ENCODE results near the gene MYOG. TPM values are rescaled to one million over a fixed set of nuclear protein-coding genes. Genes with fewer than 3 reads are reported as not detected.

MYOG gene
- total RNA-seq, 2 donors from 2014 or later: not detected

GRCh38 chr1:203049576-203050180, 36.1 kb downstream of the MYOG start:
- Mint-ChIP-seq H3K4me3 (no peak overlapping the region), H3K27ac (no peak overlapping the region), H3K9me3 (no peaks in the 10 kb centered on the region), H3K27me3 (ENCODE audit: low read depth) (no peaks in the 10 kb centered on the region), H3K4me1 (ENCODE audit: low read depth) (no peaks in the 10 kb centered on the region), H3K36me3 (ENCODE audit: insufficient read depth in 2 of 2) (no peaks in the 10 kb centered on the region)
- ATAC-seq (replicated peaks in 1 of 2) (no peak), DNase-seq (no peak)

GRCh38 chr1:203049077-203049476, 36.7 kb downstream of the MYOG start:
- ATAC-seq (replicated peaks in 1 of 2) (no peak), DNase-seq (no peak)
- no peaks in the 10 kb centered on the region for H3K9me3 Mint-ChIP-seq
- no peak overlapping the region for H3K4me3 Mint-ChIP-seq
- no peak overlapping the region for H3K27ac Mint-ChIP-seq
- H3K36me3 Mint-ChIP-seq (ENCODE audit: insufficient read depth in 2 of 2): no peaks in the 10 kb centered on the region
- H3K4me1 Mint-ChIP-seq (ENCODE audit: low read depth): no peaks in the 10 kb centered on the region
- H3K27me3 Mint-ChIP-seq (ENCODE audit: low read depth): no peaks in the 10 kb centered on the region

- H3K9me3 Mint-ChIP-seq: no peaks in the 10 kb centered on the region
- no peak for ATAC-seq (replicated peaks in 1 of 2)
- H3K36me3 Mint-ChIP-seq (ENCODE audit: insufficient read depth in 2 of 2): no peaks in the 10 kb centered on the region
These were observed 37.2 kb downstream of the MYOG start for GRCh38 chr1:203048555-203049051.

GRCh38 chr1:203048086-203048485, 37.7 kb downstream of the MYOG start:
- no peaks in the 10 kb centered on the region for H3K36me3 Mint-ChIP-seq (ENCODE audit: insufficient read depth in 2 of 2)

More at GRCh38 chr1:203048555-203049051, 37.2 kb downstream of the MYOG start:
- H3K27me3 Mint-ChIP-seq (ENCODE audit: low read depth): no peaks in the 10 kb centered on the region
- H3K4me3 Mint-ChIP-seq: no peak overlapping the region
- no peaks in the 10 kb centered on the region for H3K4me1 Mint-ChIP-seq (ENCODE audit: low read depth)
- no peak for DNase-seq
- H3K27ac Mint-ChIP-seq: no peak overlapping the region

GRCh38 chr1:203046984-203047630, 38.7 kb downstream of the MYOG start:
- no peak for ATAC-seq (replicated peaks in 1 of 2)
- Mint-ChIP-seq H3K27ac (no peak overlapping the region), H3K4me1 (ENCODE audit: low read depth) (no peaks in the 10 kb centered on the region), H3K9me3 (no peaks in the 10 kb centered on the region), H3K27me3 (ENCODE audit: low read depth) (no peaks in the 10 kb centered on the region), H3K4me3 (no peak overlapping the region), H3K36me3 (ENCODE audit: insufficient read depth in 2 of 2) (no peaks in the 10 kb centered on the region)
- no peak for DNase-seq

More at GRCh38 chr1:203048086-203048485, 37.7 kb downstream of the MYOG start:
- no peak overlapping the region for H3K27ac Mint-ChIP-seq
- H3K4me1 Mint-ChIP-seq (ENCODE audit: low read depth): no peaks in the 10 kb centered on the region
- DNase-seq: no peak
- ATAC-seq (replicated peaks in 1 of 2): no peak
- H3K27me3 Mint-ChIP-seq (ENCODE audit: low read depth): no peaks in the 10 kb centered on the region
- no peak overlapping the region for H3K4me3 Mint-ChIP-seq
- H3K9me3 Mint-ChIP-seq: no peaks in the 10 kb centered on the region

- DNase-seq (no peak), ATAC-seq (replicated peaks in 1 of 2) (no peak)
- no peaks in the 10 kb centered on the region for H3K36me3 Mint-ChIP-seq (ENCODE audit: insufficient read depth in 2 of 2)
- no peaks in the 10 kb centered on the region for H3K4me1 Mint-ChIP-seq (ENCODE audit: low read depth)
- H3K9me3 Mint-ChIP-seq: no peaks in the 10 kb centered on the region
- no peaks in the 10 kb centered on the region for H3K27me3 Mint-ChIP-seq (ENCODE audit: low read depth)
- no peak overlapping the region for H3K27ac Mint-ChIP-seq
- H3K4me3 Mint-ChIP-seq: no peak overlapping the region
These were observed 39.8 kb downstream of the MYOG start for GRCh38 chr1:203045821-203046594.

- no peaks in the 10 kb centered on the region for H3K9me3 Mint-ChIP-seq
- ATAC-seq (replicated peaks in 1 of 2): no peak
- H3K4me1 Mint-ChIP-seq (ENCODE audit: low read depth): no peaks in the 10 kb centered on the region
- no peak overlapping the region for H3K4me3 Mint-ChIP-seq
- no peaks in the 10 kb centered on the region for H3K36me3 Mint-ChIP-seq (ENCODE audit: insufficient read depth in 2 of 2)
- no peak for DNase-seq
- no peaks in the 10 kb centered on the region for H3K27me3 Mint-ChIP-seq (ENCODE audit: low read depth)
- H3K27ac Mint-ChIP-seq: no peak overlapping the region
These were observed 40.5 kb downstream of the MYOG start for GRCh38 chr1:203045336-203045735.

GRCh38 chr1:203044546-203045250, 41.1 kb downstream of the MYOG start:
- Mint-ChIP-seq H3K27me3 (ENCODE audit: low read depth) (no peaks in the 10 kb centered on the region), H3K4me3 (no peak overlapping the region), H3K27ac (no peak overlapping the region), H3K36me3 (ENCODE audit: insufficient read depth in 2 of 2) (no peaks in the 10 kb centered on the region), H3K9me3 (no peaks in the 10 kb centered on the region), H3K4me1 (ENCODE audit: low read depth) (no peaks in the 10 kb centered on the region)
- DNase-seq (no peak), ATAC-seq (replicated peaks in 1 of 2) (no peak)

- H3K4me3 Mint-ChIP-seq: no peak overlapping the region
- H3K9me3 Mint-ChIP-seq: no peaks in the 10 kb centered on the region
- H3K27me3 Mint-ChIP-seq (ENCODE audit: low read depth): no peaks in the 10 kb centered on the region
- H3K4me1 Mint-ChIP-seq (ENCODE audit: low read depth): no peaks in the 10 kb centered on the region
- no peak for ATAC-seq (replicated peaks in 1 of 2)
- H3K27ac Mint-ChIP-seq: no peak overlapping the region
- DNase-seq: no peak
- H3K36me3 Mint-ChIP-seq (ENCODE audit: insufficient read depth in 2 of 2): no peaks in the 10 kb centered on the region
These were observed 41.8 kb downstream of the MYOG start for GRCh38 chr1:203043830-203044545.

GRCh38 chr1:203041351-203041932, 44.4 kb downstream of the MYOG start:
- no peak for ATAC-seq (replicated peaks in 1 of 2)
- H3K36me3 Mint-ChIP-seq (ENCODE audit: insufficient read depth in 2 of 2): no peaks in the 10 kb centered on the region

GRCh38 chr1:203040513-203041275, 45.1 kb downstream of the MYOG start:
- Mint-ChIP-seq H3K4me1 (ENCODE audit: low read depth) (no peaks in the 10 kb centered on the region), H3K27me3 (ENCODE audit: low read depth) (no peaks in the 10 kb centered on the region), H3K9me3 (no peaks in the 10 kb centered on the region), H3K27ac (no peak overlapping the region), H3K36me3 (ENCODE audit: insufficient read depth in 2 of 2) (no peaks in the 10 kb centered on the region), H3K4me3 (no peak overlapping the region)
- DNase-seq: no peak
- no peak for ATAC-seq (replicated peaks in 1 of 2)

More at GRCh38 chr1:203041351-203041932, 44.4 kb downstream of the MYOG start:
- no peaks in the 10 kb centered on the region for H3K27me3 Mint-ChIP-seq (ENCODE audit: low read depth)
- no peak overlapping the region for H3K27ac Mint-ChIP-seq
- H3K4me3 Mint-ChIP-seq: no peak overlapping the region
- no peak for DNase-seq
- H3K9me3 Mint-ChIP-seq: no peaks in the 10 kb centered on the region
- H3K4me1 Mint-ChIP-seq (ENCODE audit: low read depth): no peaks in the 10 kb centered on the region
